AG04450 (cell line): ENCODE data around the gene TPGS1. TPM values are rescaled to one million over a fixed set of nuclear protein-coding genes. Genes with fewer than 3 reads are reported as not detected.

ENCODE experiments used
- CTCF ChIA-PET: fragments of 300-600, 350-600 bp; formaldehyde crosslinking; extraction: SDS; loops from one replicate; lab custom pipeline; 2022; ENCODE audit warnings: antibody characterized with exemption, inconsistent platforms; lab: Charles Lee
- POLR2A ChIA-PET: fragments of 350-600 bp; formaldehyde crosslinking; extraction: SDS; loops from one replicate; lab custom pipeline; 2021; ENCODE audit warnings: antibody characterized with exemption, inconsistent platforms; lab: Yijun Ruan, JAX
- DNase-seq: peaks from one replicate; pipeline ENCODE4 v3.0.0-alpha.2; 2011; ENCODE audit warnings: low read depth, low spot score
- H3K27ac ChIP-seq: one replicate; pipeline ENCODE4 v1.5.1; 2012; ENCODE audit warnings: low read depth, low read length, control low read depth
- H3K27me3 ChIP-seq: one replicate; pipeline ENCODE4 v1.6.0; 2012; ENCODE audit warnings: low read length; ENCODE audit not compliant: control insufficient read depth, insufficient read depth
- H3K4me3 ChIP-seq: 2 replicates; pipeline ENCODE4 v1.5.1; 2011; ENCODE audit warnings: mild to moderate bottlenecking, low read depth, low read length, control low read depth
- H3K9me3 ChIP-seq: 2 replicates; pipeline ENCODE4 v1.5.1; 2012; ENCODE audit warnings: low read length; ENCODE audit not compliant: control insufficient read depth, insufficient read depth
- polyA plus RNA-seq: library from polyadenylated mRNA; depleted of rRNA; stranded (reverse); fragments of >200 nt; gene quantifications from 2 replicates; pipeline ENCODE4 v1.2.3, GENCODE V29; 2011
- TF ChIP-seq, protein P1 (sequence below): IDR thresholded peaks from 2 replicates; pipeline ENCODE4 v1.5.1; 2011; ENCODE audit warnings: low read depth, low read length, control low read depth, inconsistent platforms

TPGS1 gene
- polyA plus RNA-seq, 1 experiment: 2.6 TPM

DNA sequence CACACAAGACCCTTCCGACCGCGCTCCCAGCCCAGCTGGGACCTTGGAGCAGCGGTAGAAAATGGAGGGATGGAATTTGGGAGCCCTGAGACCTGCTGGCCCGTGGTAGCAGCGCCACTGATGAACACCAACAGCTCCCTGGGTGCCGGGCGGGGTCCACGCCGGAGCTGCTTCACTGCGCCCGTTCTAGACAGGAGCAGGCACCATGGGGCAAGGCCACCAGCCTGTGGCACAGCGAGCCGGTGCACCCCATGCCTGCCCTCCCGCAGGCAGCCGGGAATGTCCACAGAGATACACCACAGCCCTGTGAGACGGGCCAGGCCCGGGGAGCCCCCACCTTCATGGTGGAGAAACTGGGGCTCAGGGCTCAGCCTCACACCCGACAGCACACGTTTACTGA, 36.6 kb upstream of the TPGS1 start:
- peaks cover 4% of the 10 kb centered on the region; the same call in 1 of the 2 replicates for H3K9me3 ChIP-seq
- DNase-seq: no peak
- no peak overlapping the region for H3K4me3 ChIP-seq
- TF ChIP-seq, protein P1, sequence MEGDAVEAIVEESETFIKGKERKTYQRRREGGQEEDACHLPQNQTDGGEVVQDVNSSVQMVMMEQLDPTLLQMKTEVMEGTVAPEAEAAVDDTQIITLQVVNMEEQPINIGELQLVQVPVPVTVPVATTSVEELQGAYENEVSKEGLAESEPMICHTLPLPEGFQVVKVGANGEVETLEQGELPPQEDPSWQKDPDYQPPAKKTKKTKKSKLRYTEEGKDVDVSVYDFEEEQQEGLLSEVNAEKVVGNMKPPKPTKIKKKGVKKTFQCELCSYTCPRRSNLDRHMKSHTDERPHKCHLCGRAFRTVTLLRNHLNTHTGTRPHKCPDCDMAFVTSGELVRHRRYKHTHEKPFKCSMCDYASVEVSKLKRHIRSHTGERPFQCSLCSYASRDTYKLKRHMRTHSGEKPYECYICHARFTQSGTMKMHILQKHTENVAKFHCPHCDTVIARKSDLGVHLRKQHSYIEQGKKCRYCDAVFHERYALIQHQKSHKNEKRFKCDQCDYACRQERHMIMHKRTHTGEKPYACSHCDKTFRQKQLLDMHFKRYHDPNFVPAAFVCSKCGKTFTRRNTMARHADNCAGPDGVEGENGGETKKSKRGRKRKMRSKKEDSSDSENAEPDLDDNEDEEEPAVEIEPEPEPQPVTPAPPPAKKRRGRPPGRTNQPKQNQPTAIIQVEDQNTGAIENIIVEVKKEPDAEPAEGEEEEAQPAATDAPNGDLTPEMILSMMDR: no peak
- CTCF ChIA-PET: interaction anchor here (0.6 kb wide), 1 partner anchor 140 kb away, joined by 3 read pairs; no protein-coding TSS in a partner anchor
- POLR2A ChIA-PET: no interaction called here
- H3K27me3 ChIP-seq: no peaks in the 10 kb centered on the region
- no peak overlapping the region for H3K27ac ChIP-seq

DNA sequence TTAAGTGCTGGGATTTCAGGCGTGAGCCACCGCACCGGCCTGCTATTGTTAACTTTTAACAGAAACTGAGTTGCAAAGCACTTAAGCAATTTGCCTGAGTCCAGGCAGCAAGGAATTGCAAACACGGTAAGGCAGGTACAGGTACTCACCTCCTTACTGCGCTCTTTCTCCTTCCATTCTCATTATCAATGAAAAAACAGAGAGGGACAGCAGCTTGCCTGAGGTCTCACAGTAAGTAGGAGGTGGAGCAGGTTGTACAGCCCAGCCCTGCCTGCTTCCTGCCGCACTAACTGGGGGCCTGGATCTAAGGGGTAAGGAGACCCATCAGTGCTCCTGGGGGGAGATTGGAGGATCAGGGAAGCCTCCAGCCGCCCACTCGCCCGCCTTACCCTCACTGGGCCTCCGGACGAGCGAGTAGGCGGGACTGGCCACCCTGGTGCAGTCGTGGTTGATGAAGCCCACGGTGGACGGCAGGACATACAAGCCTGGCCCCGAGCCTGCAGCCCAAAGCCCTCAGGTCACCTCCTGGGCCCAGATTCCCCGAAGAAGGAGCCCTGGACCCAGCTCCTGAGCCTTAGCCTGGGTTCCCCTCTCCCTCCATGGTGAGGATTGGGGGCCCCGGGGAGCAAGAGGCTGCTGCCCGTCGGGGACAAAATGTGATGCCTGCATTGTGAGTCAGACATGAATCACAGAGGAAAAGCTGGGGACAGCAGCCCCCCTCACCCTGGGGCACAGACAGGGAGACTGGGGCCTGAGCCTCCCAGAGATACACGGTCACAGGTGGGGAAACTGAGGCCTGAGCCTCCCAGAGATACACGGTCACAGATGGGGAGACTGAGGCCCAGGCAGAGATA, 35.1 kb upstream of the TPGS1 start:
- no peak overlapping the region for H3K4me3 ChIP-seq
- ChIA-PET POLR2A (no interaction called here), CTCF (no interaction called here)
- peaks cover 4% of the 10 kb centered on the region; the same call in 1 of the 2 replicates for H3K9me3 ChIP-seq
- DNase-seq: no peak
- H3K27me3 ChIP-seq: no peaks in the 10 kb centered on the region
- TF ChIP-seq, protein P1: no peak
- no peak overlapping the region for H3K27ac ChIP-seq

DNA sequence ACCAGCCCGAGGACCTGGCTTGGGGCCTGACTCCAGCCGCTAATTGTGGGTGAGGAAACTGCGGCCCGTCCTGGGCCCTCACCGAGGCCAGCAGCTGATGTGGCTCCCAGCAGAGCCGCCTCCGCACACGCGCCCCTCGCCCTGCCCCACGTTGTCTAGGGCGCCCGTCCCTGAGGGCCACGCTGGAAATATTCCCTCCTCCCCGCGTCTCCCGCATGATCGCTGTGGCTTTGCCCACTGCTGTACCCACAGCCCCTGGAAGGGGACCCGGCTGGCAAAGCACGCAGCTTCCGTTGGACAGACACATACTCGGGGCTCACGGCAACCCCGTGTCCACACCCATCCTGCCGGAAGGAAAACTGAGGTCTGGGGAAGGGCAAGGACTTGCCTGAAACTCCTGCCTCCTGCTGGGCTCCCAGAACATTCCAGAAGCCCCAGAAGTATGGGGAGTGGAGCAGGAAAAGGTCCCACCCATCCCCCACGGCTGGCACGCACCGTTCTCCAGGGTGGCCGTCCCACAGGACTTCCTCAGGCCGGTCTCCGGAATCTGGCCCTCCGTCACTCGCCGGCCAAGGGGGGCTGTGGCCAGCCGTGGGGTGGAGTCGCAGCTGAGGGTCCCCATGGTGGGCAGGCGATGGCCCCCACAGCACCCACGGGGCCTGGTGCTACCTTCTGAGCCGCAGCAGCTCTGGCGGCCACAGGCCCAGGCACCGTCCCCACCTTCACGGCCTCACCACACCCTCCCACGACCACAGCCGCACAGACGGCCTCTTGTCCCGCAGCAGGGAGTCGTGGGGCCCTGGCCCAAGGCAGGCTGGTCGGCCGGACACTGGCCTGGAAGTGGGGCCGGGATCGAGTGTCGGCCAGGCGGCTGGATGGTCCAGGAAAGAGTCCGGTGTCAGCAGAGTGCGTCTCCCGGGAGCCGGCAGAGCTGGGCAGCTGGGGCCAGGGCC, 32.9 kb upstream of the TPGS1 start:
- no peak for DNase-seq
- ChIA-PET CTCF (no interaction called here), POLR2A (no interaction called here)
- Histone ChIP-seq H3K4me3 (no peak overlapping the region), H3K27ac (no peak overlapping the region), H3K9me3 (no peaks in the 10 kb centered on the region; the same call in 1 of the 2 replicates), H3K27me3 (peaks cover 8% of the 10 kb centered on the region)
- TF ChIP-seq, protein P1: no peak

DNA sequence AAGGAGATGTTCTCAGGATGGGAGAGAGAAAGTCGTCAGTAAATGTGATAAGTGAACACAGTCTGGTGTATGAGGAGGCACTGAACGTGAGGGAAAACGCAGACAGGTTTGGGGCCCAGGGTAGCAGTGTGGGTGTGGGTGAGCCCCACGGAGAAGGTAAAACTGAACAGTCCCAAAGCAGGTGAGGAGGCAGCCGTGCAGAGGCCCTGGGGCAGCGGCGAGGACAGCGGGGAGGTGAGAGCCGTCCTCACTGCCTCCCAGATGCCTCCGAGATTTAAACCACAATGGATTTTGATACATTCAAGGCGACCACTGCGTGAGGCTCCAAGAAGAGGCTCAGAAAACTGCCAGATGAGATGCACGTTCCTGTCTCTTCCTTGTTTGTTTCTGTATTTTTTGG, 31.9 kb upstream of the TPGS1 start:
- peaks cover 8% of the 10 kb centered on the region for H3K27me3 ChIP-seq
- peaks cover 6% of the 10 kb centered on the region for H3K9me3 ChIP-seq
- TF ChIP-seq, protein P1: no peak
- ChIA-PET POLR2A (no interaction called here), CTCF (no interaction called here)
- H3K4me3 ChIP-seq: no peak overlapping the region
- no peak for DNase-seq
- no peak overlapping the region for H3K27ac ChIP-seq
